GM10266 (cell line): ENCODE results near the gene FBF1.

ENCODE experiments used
- DNase-seq: peaks from one replicate; pipeline ENCODE4 v3.0.0; 2012; ENCODE audit errors: extremely low spot score
- CTCF ChIP-seq: IDR thresholded peaks from 2 replicates; pipeline ENCODE4 v1.5.1; 2012; ENCODE audit warnings: mild to moderate bottlenecking, low read depth; ENCODE audit not compliant: control insufficient read depth, insufficient read depth; ENCODE audit errors: missing control alignments

Gene FBF1

GRCh38 chr17:75904749-75905521, 35.9 kb downstream of the FBF1 start, which contains the start of gene MRPL38:
MRPL38 (minus strand) TSS chr17:75904884; CDS start chr17:75904875, 9 bp downstream.
- TF ChIP-seq CTCF, result peak; percentile 95
- peak; percentile 99 for DNase-seq

DNA sequence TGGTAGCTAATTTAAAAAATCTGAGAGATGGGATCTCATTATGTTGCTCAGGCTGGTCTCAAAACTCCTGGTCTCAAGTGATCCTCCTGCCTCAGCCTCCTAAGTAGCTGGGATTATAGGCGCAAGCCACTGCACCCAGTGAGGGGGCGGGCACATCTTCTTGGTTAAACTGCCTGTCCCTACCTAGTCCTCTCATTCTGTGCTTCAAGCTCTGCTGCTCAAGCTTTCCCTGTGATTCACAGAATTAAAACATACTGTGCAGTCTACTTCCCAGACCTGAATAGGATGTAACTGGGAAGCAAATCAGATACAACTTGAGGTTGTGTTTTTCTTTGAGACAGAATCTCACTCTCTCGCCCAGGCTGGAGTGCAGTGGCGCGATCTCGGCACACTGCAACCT, 38.4 kb downstream of the FBF1 start:
- TF ChIP-seq CTCF, result no peak
- DNase-seq, result no peak

GRCh38 chr17:75901727-75902126, 39.1 kb downstream of the FBF1 start:
- no peak for TF ChIP-seq CTCF
- DNase-seq, result no peak

DNA sequence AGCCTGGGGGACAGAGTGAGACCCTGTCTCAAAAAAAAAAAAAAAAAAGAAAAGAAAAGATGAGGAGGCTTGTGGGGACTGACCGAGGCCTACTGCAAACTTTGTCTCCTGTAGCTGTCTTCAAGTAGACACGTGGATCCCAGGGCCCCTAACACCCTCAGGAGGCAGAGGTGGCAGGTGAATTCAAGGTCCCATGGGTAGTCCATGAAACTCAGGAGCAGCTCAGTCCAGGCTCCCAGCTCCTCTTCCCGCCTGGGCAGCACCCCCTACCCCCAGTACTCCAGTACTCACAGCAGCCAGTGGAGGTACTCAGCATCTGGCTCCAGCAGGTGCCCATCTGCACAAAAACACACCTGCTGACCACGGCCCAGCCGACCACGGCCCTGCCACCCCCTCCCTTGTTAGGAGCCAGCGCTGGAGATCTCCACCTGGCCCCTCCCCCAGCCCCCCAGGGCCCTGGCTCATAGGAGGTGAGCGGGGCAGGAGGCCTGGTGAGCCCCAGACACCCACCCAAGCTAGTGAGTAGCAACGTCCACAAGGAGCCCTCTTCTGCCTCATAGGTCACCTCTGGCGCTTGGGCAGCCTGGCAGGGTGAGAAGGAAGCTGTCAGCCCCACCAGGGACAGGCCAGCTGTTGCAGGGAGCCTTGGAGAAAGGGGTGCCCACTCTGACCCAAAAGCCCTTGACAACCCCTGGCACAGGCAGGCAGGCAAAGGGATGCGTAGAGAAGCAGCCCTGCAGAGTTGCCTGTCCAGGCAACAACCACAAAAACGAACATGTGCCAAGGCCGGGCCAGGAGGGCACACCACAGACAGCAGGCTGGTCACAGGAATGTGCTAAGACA, 39.9 kb downstream of the FBF1 start:
- no peak for TF ChIP-seq CTCF
- DNase-seq, result no peak

DNA sequence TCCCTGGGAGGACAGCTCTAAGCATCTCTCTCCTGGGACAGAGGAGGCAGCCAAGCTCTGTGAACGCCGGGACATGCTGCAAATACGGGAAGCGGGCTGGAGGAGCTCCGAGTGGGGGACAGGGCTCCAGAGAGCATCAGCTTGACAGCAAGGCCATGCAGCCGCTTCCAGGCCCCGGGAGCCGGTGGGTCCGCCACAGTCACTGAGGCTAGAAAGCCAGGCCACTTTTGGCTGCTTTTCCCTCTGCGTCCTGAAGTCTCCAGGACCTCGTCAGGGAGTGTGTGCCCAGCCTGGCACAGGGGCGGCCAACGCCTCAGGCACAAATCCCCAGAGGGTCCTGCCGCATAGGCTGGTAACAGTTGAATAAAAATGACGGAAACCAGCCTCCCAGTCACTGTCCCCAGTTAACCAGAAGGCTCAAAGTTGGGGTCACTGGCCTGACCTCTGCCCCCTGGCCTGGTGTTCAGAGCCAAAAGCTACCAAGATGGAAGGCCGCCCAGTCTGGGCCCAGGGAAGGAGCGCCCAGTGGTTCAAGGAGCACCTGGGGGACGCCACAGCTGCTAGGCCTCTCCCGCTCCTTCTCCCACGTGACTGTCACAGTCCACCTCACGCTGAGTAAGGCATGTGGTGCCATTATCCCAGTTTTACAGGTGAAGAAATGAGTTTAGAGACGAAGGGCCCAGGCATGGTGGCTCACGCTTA, 40.9 kb downstream of the FBF1 start:
- no peak for TF ChIP-seq CTCF
- DNase-seq, result no peak

- TF ChIP-seq CTCF, result no peak
Observed at GRCh38 chr17:75899353-75899752, 41.5 kb downstream of the FBF1 start.

GRCh38 chr17:75898791-75899190, 42.1 kb downstream of the FBF1 start:
- TF ChIP-seq CTCF, result no peak
- no peak for DNase-seq

More at GRCh38 chr17:75899353-75899752, 41.5 kb downstream of the FBF1 start:
- no peak for DNase-seq
